ENCODE data around the gene PAM16. TPM values are rescaled to one million over a fixed set of nuclear protein-coding genes. Genes with fewer than 3 reads are reported as not detected.

The PAM16 gene
- total RNA-seq, 1 donor from 2014 or later: 58.6 TPM

DNA sequence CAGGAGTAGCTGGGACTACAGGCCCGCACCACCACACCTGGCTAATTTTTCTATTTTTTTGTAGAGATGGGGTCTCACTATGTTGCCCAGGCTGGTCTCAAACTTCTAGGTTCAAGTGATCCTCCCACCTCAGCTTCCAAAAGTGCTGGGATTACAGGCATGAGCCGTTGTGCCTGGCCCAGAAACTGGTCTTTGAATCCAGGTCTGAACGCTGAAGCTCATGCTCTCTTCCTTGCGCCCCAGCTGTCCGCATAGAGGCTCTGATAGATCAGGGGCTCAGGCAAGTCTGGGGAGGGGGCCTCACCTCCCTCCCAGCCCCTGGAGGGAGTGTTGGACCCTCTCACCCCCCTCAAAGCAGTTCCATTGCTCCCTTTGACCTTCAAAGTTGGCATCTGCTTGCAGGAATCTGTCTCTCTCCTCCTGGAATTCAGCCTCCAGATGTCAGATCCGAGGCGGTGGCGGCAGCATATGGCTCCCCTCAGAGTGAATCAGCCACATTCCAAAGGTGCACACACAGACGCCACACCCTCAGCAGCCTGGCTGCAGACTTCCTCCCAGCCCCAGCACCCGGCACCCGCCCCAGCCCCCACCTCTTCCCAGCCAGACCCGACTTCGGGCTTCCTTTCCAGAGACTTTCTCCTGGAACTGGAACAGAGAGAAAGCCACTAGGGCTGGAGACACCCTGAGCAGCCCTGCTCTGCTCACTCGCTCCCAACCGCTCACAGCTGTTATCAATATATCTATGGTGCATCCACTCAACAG lies 52.2 kb downstream of the PAM16 start:
- DNase-seq (ENCODE audit: low spot score): peak; percentile 89

GRCh38 chr16:4297480-4297879 lies 53.6 kb downstream of the PAM16 start:
- DNase-seq (ENCODE audit: low spot score): no peak

- no peak for DNase-seq (ENCODE audit: low spot score)
Measured at GRCh38 chr16:4295581-4295980, 55.5 kb downstream of the PAM16 start.

DNA sequence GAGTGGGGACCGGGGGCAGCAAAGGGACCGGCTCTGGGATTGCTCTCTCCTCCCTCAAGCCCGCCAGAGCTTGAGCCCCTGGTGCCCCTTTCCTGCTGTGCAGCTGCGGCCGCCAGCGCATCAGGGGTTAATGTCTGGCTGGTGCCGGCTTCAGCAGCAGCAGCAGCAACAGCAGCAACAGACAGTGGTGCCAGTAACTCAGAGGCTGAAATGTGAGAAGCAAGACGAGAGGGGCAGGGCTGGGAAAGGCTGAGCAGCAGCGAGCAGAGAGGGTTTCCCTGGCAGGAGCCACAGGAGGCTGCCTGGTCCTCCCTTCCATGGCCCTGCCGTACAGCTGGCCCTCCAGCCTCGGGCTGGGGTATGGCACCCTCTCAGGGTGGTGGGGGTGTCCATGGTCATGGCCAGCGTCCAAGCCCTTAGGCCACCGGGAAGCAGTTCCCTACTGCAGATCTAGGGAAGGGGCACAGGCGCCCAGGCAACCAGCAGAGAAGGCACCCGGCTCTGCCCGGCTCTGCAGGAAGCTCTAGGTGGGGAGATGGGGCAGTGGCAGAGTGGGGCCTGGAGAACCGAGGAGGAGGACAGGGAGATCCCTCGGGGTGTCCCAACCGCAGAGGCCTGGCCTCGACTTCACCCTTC lies 57.2 kb downstream of the PAM16 start:
- peak; percentile 66 for DNase-seq (ENCODE audit: low spot score)

DNA sequence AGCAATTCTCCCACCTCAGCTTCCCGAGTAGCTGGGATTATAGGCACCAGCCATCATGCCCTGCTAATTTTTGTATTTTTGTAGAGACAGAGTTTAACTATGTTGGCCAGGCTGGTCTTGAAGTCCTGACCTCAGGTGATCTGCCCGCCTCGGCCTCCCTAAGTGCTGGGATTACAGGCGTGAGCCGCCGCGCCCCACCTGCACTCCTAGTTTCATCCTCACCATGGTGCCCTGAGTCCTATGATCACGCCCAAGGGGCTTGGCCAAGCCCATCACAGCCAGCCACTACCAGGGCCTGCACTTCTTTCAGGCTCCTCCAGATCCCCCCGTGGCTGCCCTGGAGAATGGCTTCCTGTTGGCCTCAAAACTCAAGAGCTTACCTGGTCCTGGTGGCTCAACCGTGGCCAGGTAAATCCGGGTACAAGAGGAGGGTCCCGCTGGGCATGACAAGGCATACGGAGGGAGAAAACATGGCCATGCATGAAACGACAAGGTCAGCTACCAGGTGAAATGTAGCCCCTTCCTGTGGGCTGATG lies 57.9 kb downstream of the PAM16 start:
- DNase-seq (ENCODE audit: low spot score): no peak

- DNase-seq (ENCODE audit: low spot score): no peak
Measured at GRCh38 chr16:4291699-4292098, 59.4 kb downstream of the PAM16 start.

Other genes starting within 250 kb of the PAM16 start
- gene ADCY9, start 234.9 kb downstream of the PAM16 start, total RNA-seq: 23.3 TPM
- 10.1 TPM for gene SRL, start 109.2 kb downstream of the PAM16 start, total RNA-seq
- 18.1 TPM for gene TFAP4, start 78.3 kb downstream of the PAM16 start, total RNA-seq
- 11.7 TPM for gene GLIS2, start 35.3 kb downstream of the PAM16 start, total RNA-seq
- 13.4 TPM for gene VASN, start 20.5 kb upstream of the PAM16 start, total RNA-seq
- gene CORO7, start 65.3 kb upstream of the PAM16 start, total RNA-seq: 43.8 TPM
- gene DNAJA3, start 74.5 kb upstream of the PAM16 start, total RNA-seq: 73.1 TPM
- gene NMRAL1, start 123.3 kb upstream of the PAM16 start, total RNA-seq: 54.5 TPM
- gene HMOX2, start 125.1 kb upstream of the PAM16 start, total RNA-seq: 44.2 TPM
- gene CDIP1, start 187.5 kb upstream of the PAM16 start, total RNA-seq: 32.4 TPM
- gene C16orf96, start 205.0 kb upstream of the PAM16 start, total RNA-seq: not detected